Activated CD8-positive, alpha-beta memory T cell treated with anti-CD3 and anti-CD28 coated beads for 24 hours (primary cell): Measurements from ENCODE around the gene CKB.

Experiments used
- DNase-seq: peaks from one replicate; pipeline ENCODE4 v3.0.0-alpha.2; 2020

The CKB gene

GRCh38 chr14:103522649-103523574, at the start of gene CKB:
TSS of gene CKB (minus strand) at chr14:103522830. CDS start at chr14:103522493, 337 bp downstream.
- DNase-seq = peak; percentile 61

- DNase-seq = no peak
Observed at GRCh38 chr14:103569408-103569807, 46.8 kb upstream of the CKB start.

GRCh38 chr14:103568952-103569351, 46.3 kb upstream of the CKB start:
- DNase-seq = no peak

GRCh38 chr14:103563844-103564505, 41.3 kb upstream of the CKB start:
- no peak for DNase-seq

GRCh38 chr14:103563226-103563620, 40.6 kb upstream of the CKB start:
- no peak for DNase-seq

GRCh38 chr14:103562429-103563225, 40.0 kb upstream of the CKB start, which contains the start of the genes BAG5 and COA8:
TSS of gene BAG5 (minus strand) at chr14:103562657. CDS start at chr14:103561164, 1,493 bp downstream.
TSS of gene COA8 (plus strand) at chr14:103562960. CDS start at chr14:103563002, 42 bp downstream.
- DNase-seq = peak; percentile 95

GRCh38 chr14:103562179-103562428, 39.5 kb upstream of the CKB start:
- no peak for DNase-seq

- DNase-seq = no peak
Observed at GRCh38 chr14:103561381-103562178, 39.0 kb upstream of the CKB start.

GRCh38 chr14:103560691-103561090, 38.1 kb upstream of the CKB start:
- no peak for DNase-seq

GRCh38 chr14:103559766-103560165, 37.1 kb upstream of the CKB start:
- no peak for DNase-seq

- no peak for DNase-seq
Observed at GRCh38 chr14:103558071-103558882, 35.6 kb upstream of the CKB start.

- no peak for DNase-seq
Observed at GRCh38 chr14:103556946-103557758, 34.5 kb upstream of the CKB start.

- no peak for DNase-seq
Observed at GRCh38 chr14:103555559-103556337, 33.1 kb upstream of the CKB start.

GRCh38 chr14:103552846-103553210, 30.2 kb upstream of the CKB start:
- DNase-seq = no peak

- DNase-seq = no peak
Observed at GRCh38 chr14:103552011-103552845, 29.6 kb upstream of the CKB start.

- no peak for DNase-seq
Observed at GRCh38 chr14:103551338-103551762, 28.7 kb upstream of the CKB start.

- no peak for DNase-seq
Observed at GRCh38 chr14:103550451-103551337, 28.1 kb upstream of the CKB start.
